Measurements from ENCODE around the gene LBX2. TPM values are rescaled to one million over a fixed set of nuclear protein-coding genes. Genes with fewer than 3 reads are reported as not detected.
A peak's percentile ranks its signal among the peaks of the same experiment; 100 is the strongest.

Gene LBX2, protein sequence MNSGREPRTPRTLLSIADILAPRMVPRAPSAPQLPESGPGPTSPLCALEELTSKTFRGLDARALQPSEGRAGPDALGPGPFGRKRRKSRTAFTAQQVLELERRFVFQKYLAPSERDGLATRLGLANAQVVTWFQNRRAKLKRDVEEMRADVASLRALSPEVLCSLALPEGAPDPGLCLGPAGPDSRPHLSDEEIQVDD
- total RNA-seq (2012; rRNA removed): 0.18 and 0.56 TPM in 2 replicates
- polyA plus RNA-seq (2012; rRNA removed): 0.62 and 0.66 TPM in 2 replicates
- polyA plus RNA-seq (2012; cell fraction: cytosol; rRNA removed): 0.38 and 1.0 TPM in 2 replicates
- 0.70 and 1.8 TPM in 2 replicates for polyA plus RNA-seq (2012; cell fraction: nucleus; rRNA removed; ENCODE audit: low replicate concordance)
- percentile 11 among the genes with signal in this experiment for Bru-seq, nascent RNA
- BruChase-seq, experiment 1, labeled RNA remaining after a 6-hour chase: percentile 26 among the genes with signal in this experiment
- percentile 18 among the genes with signal in this experiment for BruChase-seq, experiment 2, labeled RNA remaining after a 2-hour chase
- long read RNA-seq, partial matches to known transcripts: 0 of 1 reads
- long read RNA-seq, other reads (novel, unspliced or antisense): 0 of 1 reads

DNA sequence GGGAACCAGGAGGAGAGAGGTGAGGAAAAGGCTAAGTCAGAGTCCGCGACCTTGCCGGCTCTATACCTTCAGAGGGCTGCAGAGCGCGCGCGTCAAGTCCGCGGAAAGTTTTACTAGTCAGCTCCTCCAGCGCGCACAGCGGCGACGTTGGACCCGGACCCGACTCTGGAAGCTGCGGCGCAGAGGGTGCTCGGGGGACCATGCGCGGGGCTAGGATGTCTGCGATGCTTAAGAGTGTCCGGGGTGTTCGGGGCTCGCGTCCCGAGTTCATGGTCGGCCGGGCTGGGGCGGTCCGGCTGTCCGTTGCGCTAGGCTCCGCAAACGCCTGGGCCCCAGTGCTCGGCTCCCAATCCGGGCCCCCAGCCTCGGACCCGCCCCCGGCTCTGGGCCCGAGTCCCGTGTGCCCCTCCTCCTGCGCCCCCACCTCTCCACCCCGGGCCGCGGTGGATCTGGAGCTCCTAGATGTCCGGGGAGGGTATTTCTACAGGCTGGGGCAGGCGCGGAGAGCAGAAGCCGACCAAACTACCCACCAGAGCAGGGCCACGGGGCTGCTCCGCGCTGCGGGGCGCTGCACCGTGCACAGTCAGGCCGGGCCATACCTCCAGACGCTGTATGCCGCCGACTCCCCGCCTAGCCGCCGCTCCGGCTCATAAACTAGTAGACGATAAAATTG lies at the start of gene LBX2:
Gene LBX2, minus strand, starts transcription at position 337 of the 673 bp plus-strand sequence. Its CDS starts 66 bp downstream, at position 271.
- dilution Hi-C loops (cut with HindIII; ENCODE audit: low sequenced_read_pairs, unreplicated experiment) (no loop called here), intact Hi-C loops (cut with micrococcal nuclease) (no loop called here), in situ Hi-C loops (cut with MboI; ENCODE audit: low sequenced_read_pairs) (loop anchor here (25.0 kb wide), 1 partner anchor 363 kb away; no protein-coding TSS in a partner anchor)
- ATAC-seq (ENCODE audit: low read depth) (peak; percentile 10), DNase-seq (no peak)
- peak within 1 kb of the TSS; percentile 74 for H3K4me2 ChIP-seq (ENCODE audit: low read depth, low read length)
- H2BK5ac ChIP-seq (ENCODE audit: low read depth, low read length, poor library complexity, severe bottlenecking): no peak within 1 kb of the TSS
- H2AFZ ChIP-seq (replicated peaks; ENCODE audit: low read length, poor library complexity): peak within 1 kb of the TSS; percentile 76
- no peaks in the 10 kb centered on the region for H4K20me1 ChIP-seq (ENCODE audit: insufficient read depth, low read length)
- peak within 1 kb of the TSS; percentile 12; the same call in 1 of the 2 replicates for H3K4me3 ChIP-seq (ENCODE audit: insufficient read depth, low read depth, low read length)
- H3K36me3 ChIP-seq (ENCODE audit: control insufficient read depth, insufficient read depth, low read length): peaks cover 2% of the 10 kb centered on the region; the same call in 1 of the 2 replicates
- no peak within 1 kb of the TSS for H4K91ac ChIP-seq (ENCODE audit: insufficient read depth, low read depth, low read length)
- H3K79me1 ChIP-seq (ENCODE audit: low read depth in 1 of 2, low read length in 2 of 2): peaks cover 0 to 17% of the 10 kb centered on the region in 2 experiments; a peak in 3 of 4 replicates
- H3K14ac ChIP-seq (replicated peaks; ENCODE audit: low read depth, low read length): no peak within 1 kb of the TSS
- H3K9me3 ChIP-seq (ENCODE audit: control insufficient read depth, insufficient read depth, low read length): no peaks in the 10 kb centered on the region
- no peak within 1 kb of the TSS for H2BK20ac ChIP-seq (ENCODE audit: low read depth, low read length)
- ChIA-PET CTCF (interaction anchor here (0.6 to 0.7 kb wide), 2 partner anchors 11 to 89 kb away, joined by 3 to 8 read pairs; no protein-coding TSS in a partner anchor), POLR2A (ENCODE audit: unreplicated experiment) (no interaction called here)
- no peak within 1 kb of the TSS for H3K9ac ChIP-seq (ENCODE audit: low read depth, low read length)
- H3K23ac ChIP-seq (ENCODE audit: low read depth, low read length): no peak within 1 kb of the TSS
- no peaks in the 10 kb centered on the region for H3K9me1 ChIP-seq (ENCODE audit: insufficient read depth, low read length)
- H3K18ac ChIP-seq (ENCODE audit: low read depth, low read length): no peak within 1 kb of the TSS
- 5% methylated on average over 44 of the region's 65 CpGs; no CpG with 5 or more reads in 1 of the 2 experiments for WGBS, 2 experiments (ENCODE audit: extremely low coverage in 2 of 2, insufficient read length in 1 of 2)
- H3K4ac ChIP-seq (ENCODE audit: low read depth, low read length): no peak within 1 kb of the TSS
- no peak within 1 kb of the TSS for H4K5ac ChIP-seq (ENCODE audit: low read depth, low read length)
- H2BK120ac ChIP-seq (ENCODE audit: low read depth, low read length): no peak within 1 kb of the TSS
- no peak within 1 kb of the TSS for H3K27ac ChIP-seq (ENCODE audit: insufficient read depth, low read length)
- H2BK15ac ChIP-seq (ENCODE audit: low read depth, low read length): no peak within 1 kb of the TSS
- peaks cover 38% of the 10 kb centered on the region for H3K27me3 ChIP-seq (ENCODE audit: control insufficient read depth, insufficient read depth, low read length)
- peaks cover 14% of the 10 kb centered on the region for H3K4me1 ChIP-seq (ENCODE audit: control insufficient read depth, insufficient read depth, low read length)
- H4K8ac ChIP-seq (ENCODE audit: low read depth in 2 of 2, low read length in 2 of 2): no peak within 1 kb of the TSS; a peak in 1 of 4 replicates
- no TSS peak for BruUV-seq (replicated peaks)
- H2AK9ac ChIP-seq (replicated peaks; ENCODE audit: low read depth, low read length, poor library complexity): no peak within 1 kb of the TSS
- no peak within 1 kb of the TSS for H2AK5ac ChIP-seq (ENCODE audit: low read depth, low read length)
- H3K56ac ChIP-seq (ENCODE audit: extremely low read depth, insufficient read depth, low read length): no peak within 1 kb of the TSS
- TF ChIP-seq, protein P1, sequence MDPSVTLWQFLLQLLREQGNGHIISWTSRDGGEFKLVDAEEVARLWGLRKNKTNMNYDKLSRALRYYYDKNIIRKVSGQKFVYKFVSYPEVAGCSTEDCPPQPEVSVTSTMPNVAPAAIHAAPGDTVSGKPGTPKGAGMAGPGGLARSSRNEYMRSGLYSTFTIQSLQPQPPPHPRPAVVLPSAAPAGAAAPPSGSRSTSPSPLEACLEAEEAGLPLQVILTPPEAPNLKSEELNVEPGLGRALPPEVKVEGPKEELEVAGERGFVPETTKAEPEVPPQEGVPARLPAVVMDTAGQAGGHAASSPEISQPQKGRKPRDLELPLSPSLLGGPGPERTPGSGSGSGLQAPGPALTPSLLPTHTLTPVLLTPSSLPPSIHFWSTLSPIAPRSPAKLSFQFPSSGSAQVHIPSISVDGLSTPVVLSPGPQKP (IDR thresholded peaks at IDR 0.05; ENCODE audit: borderline replicate concordance, low read depth, low read length): no peak
- TF ChIP-seq RAD21 (IDR thresholded peaks at IDR 0.05; ENCODE audit: low read length) (no peak), FOS (IDR thresholded peaks at IDR 0.05; ENCODE audit: low read depth, low read length) (no peak), BHLHE40 (IDR thresholded peaks at IDR 0.05; ENCODE audit: low read depth, low read length) (no peak), MAZ (IDR thresholded peaks at IDR 0.05; ENCODE audit: borderline replicate concordance, low read depth, low read length) (no peak), NFE2L2 (IDR thresholded peaks at IDR 0.05; ENCODE audit: low read depth, low read length) (no peak), MAFK (IDR thresholded peaks at IDR 0.05; ENCODE audit: low read depth, low read length) (no peak), CEBPB (IDR thresholded peaks at IDR 0.05; ENCODE audit: low read depth, low read length) (no peak), RCOR1 (IDR thresholded peaks at IDR 0.05; ENCODE audit: insufficient replicate concordance, low read length) (no peak), RFX5 (IDR thresholded peaks at IDR 0.05; ENCODE audit: low read depth, low read length) (no peak), MXI1 (IDR thresholded peaks at IDR 0.05; ENCODE audit: borderline replicate concordance, low read depth, low read length) (no peak), CHD1 (IDR thresholded peaks at IDR 0.05; ENCODE audit: low read depth, low read length) (no peak)
- TF ChIP-seq, protein P2, sequence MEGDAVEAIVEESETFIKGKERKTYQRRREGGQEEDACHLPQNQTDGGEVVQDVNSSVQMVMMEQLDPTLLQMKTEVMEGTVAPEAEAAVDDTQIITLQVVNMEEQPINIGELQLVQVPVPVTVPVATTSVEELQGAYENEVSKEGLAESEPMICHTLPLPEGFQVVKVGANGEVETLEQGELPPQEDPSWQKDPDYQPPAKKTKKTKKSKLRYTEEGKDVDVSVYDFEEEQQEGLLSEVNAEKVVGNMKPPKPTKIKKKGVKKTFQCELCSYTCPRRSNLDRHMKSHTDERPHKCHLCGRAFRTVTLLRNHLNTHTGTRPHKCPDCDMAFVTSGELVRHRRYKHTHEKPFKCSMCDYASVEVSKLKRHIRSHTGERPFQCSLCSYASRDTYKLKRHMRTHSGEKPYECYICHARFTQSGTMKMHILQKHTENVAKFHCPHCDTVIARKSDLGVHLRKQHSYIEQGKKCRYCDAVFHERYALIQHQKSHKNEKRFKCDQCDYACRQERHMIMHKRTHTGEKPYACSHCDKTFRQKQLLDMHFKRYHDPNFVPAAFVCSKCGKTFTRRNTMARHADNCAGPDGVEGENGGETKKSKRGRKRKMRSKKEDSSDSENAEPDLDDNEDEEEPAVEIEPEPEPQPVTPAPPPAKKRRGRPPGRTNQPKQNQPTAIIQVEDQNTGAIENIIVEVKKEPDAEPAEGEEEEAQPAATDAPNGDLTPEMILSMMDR (conservative IDR thresholded peaks at IDR 0.05; ENCODE audit: low read depth, low read length): no peak
